GM21526 (cell line): Measurements from ENCODE around the gene PPIL1.

Experiments
- ATAC-seq: cut with Tn5 transposase; IDR thresholded peaks from one replicate; pipeline ENCODE4 v1.9.1; 2021; ENCODE audit warnings: moderate library complexity; ENCODE audit not compliant: unreplicated experiment, low FRiP score

PPIL1 gene

DNA sequence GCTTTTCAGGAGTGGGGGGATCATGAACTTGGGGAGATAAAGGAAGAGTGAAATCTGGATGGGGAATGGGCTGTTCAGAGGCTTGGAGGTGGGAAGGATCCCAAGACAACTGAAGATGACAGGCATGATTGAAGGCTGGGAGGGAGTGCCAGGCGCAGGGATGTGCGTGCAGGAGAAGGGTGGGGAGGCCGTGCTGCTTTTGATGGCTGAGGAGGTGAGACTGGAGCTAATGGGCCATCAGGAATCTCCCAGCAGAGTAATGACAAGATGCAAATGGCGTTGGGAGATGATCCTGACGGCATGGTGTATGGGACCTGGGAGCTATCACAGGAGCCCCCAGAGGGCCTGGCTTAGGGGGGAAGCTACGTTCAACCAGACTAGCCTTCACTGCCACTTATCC lies 36.9 kb downstream of the PPIL1 start:
- no peak for ATAC-seq

DNA sequence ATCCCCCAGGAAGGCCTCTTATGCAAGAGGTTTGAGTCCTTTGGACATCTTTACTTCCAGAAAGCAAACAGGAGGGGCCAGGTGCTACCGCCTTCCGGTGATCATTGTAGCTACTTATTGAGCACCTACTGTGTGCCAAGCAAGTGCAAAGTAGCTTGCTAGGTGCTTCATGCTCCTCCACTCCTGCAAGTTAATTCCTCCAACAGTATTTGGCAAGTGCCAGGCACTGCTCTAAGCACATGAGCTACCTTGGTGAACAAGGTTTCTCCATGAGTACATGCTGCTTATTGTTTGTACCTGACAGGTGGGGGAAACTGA lies 37.6 kb downstream of the PPIL1 start:
- ATAC-seq: no peak

GRCh38 chr6:36836111-36837021 lies 38.2 kb downstream of the PPIL1 start:
- ATAC-seq: no peak

DNA sequence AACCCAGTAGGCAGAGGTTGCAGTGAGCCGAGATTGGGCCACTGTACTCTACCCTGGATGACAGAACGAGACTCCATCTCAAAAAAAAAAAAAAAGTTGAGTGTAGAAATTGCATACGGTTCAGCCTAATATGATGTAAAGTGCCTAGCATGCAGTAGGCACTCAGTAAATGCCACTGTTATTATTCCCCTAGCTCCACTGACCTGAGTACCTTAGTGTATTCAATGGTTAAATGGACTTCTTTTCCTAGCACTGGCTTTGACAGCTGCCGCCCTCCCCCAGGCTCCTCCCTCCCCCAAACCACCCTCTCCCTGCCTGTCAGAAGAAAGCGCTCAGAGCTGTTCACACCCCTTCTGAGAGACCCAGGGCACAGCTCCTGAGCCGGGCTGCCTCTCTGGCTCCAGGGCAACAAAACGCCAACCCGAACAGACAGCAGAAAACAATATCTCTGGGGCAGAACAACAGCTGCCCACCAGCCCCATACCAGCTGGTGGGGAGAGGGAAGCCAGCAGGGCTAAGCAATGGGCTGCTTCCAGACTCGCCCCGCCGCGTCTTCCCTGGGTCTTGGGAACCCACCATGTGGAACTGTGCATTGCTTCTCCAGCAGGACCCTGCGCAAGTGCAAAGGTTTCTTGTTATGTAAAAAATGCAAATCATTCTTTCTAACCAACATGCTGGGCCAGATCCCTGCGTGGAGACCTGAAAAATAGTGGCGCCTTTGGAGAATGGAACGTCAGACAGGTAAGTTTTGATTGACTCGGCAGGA lies 39.8 kb downstream of the PPIL1 start:
- ATAC-seq: no peak

DNA sequence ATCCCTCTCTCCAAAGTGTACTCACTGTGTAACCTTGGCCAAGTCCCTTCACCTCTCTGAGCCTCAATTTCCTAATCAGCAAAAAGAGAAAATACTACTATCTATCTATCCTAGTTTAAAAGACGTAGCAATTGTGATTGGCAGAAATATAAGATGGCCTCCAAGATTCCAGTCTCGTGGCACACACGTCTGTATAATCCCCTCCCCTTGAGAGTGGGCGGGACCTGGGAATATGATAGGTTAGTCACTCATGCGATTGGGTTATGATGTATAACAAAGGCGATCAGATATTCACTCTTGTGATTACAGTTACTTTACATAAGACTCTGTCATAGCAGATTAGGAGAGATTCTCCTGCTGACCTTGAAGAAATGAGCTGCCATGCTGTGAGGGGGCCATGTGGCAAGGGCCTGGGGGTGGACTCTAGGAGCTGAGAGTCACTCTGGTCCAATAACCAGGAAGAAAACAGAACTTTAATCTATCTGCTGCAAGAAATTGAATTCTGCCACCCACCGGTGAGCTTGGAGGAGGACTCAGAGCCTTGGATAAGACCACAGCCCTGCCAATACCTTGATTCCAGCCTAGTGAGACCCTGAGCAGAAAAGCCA lies 41.3 kb downstream of the PPIL1 start:
- ATAC-seq: no peak

DNA sequence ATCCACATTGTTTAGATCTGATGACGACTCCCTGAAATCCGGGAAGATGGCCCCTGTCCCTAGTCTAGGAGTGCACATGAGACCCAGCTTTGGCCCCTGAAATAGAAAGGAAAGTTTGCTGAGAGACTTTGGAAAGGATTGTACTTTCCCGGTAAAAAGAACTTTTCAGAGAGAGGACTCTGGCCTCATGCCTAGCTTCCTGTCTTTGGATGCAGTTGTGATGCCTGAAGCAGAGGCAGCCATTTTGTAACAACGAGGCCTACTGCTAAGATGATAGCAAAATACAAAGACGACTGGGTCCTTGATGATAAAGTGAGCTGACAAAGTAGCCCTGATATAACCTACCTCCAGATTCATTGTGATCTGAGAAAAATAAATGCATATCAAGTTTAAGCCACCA lies 42.3 kb downstream of the PPIL1 start:
- no peak for ATAC-seq

- ATAC-seq: no peak
These were observed 44.0 kb downstream of the PPIL1 start for GRCh38 chr6:36830577-36830976.

DNA sequence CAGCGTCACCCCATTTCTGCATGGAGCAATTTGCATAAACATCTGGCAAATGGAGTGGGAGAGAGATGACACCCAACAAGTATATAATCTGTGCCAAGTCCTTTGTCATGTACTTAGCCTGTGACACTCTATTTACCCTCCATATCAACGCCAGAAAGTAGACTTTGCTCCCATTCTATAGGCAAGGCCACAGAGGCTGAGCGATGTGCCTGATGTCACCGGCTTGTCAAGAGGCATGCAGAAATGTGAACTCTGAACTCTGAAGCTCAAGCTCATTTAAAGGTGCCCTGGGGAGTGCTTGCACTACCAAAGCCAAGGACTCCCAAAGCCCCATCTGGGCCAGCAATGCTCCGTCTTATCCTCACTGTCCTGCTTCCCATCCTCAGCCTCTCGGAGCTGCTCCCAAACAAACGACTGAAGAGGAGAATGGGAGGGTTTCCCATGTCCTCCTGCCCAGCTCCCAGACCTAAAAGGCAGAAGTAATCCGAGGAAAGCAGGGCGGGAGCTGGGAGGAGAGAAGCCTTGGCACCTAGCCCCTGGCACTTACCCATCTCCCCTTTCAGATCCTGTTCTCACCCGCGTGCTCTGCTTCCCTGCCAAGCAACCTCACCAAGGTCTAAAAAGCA lies 44.6 kb downstream of the PPIL1 start:
- ATAC-seq: no peak

- no peak for ATAC-seq
These were observed 47.1 kb downstream of the PPIL1 start for GRCh38 chr6:36827261-36828079.

GRCh38 chr6:36826520-36827227 lies 47.9 kb downstream of the PPIL1 start:
- no peak for ATAC-seq

DNA sequence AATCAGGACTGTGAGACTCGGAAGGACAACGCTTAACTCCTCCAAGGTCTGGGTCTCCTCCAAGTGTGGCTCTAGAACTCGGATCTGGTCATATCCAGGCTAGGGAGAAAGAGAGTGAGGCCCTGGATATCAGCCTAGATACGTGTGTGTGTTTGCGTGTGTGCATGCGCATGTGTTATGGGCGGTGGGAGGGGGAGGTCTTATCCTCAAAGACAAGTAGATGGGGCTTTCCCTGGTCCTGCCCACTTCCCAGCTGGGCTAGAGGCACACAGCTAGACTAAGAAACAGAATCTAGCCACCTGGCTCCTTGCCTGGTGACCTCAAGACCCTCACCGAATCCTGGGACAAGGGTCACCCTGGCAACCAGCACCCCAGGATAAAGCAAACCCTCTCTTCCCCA lies 48.6 kb downstream of the PPIL1 start:
- no peak for ATAC-seq

DNA sequence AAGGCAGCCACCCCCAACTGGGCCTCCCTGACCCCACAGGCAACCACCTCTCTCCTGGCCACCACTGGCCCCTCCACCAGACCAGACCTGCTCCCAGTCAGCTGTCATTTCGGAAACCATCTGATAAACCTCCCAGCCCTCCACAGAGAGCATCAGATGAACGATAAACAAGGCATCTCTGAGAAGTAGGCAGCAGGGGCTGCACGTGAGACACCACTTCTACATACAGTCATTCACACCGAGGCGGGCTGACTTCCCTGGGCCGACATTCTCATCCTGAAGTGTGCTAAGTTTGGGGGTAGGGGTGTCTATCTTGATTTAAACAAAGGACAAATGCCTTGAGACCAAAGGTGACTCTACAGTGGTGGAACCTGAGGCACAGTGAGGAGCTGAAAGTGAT lies 49.2 kb downstream of the PPIL1 start:
- no peak for ATAC-seq

GRCh38 chr6:36824253-36824652 lies 50.4 kb downstream of the PPIL1 start:
- no peak for ATAC-seq

DNA sequence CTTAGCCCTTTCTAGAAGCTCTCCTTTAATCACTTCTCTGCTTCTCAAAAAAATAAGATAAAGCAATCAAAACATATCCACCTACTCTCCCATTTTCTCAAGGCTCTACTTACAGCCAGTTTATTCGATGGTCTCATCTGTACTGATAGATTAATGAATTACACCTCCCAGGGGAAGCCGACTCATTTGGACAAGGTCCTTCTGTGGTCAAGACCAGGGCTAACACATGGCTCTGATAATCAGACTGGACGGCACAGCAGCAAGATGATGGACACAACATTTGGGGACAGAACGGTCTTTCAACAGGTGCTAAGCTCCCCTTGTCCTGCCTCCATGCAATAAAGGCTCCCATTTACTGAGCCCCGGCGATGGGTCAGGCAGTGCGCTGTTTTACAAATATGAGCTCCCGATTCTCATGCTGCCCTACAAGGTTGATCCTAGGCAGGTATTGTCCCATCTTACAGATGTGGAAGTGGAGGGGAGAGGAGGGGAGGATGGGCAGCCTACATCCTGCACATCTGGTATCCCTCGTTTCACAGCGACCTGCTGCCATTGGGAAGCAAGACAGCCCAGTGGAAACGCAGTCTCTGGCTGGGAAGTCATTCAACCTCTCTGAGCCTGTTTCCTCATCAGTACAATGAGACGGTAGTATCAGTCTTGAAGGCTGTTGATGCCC lies 51.0 kb downstream of the PPIL1 start:
- no peak for ATAC-seq

GRCh38 chr6:36822506-36823269 lies 51.9 kb downstream of the PPIL1 start:
- ATAC-seq: no peak

DNA sequence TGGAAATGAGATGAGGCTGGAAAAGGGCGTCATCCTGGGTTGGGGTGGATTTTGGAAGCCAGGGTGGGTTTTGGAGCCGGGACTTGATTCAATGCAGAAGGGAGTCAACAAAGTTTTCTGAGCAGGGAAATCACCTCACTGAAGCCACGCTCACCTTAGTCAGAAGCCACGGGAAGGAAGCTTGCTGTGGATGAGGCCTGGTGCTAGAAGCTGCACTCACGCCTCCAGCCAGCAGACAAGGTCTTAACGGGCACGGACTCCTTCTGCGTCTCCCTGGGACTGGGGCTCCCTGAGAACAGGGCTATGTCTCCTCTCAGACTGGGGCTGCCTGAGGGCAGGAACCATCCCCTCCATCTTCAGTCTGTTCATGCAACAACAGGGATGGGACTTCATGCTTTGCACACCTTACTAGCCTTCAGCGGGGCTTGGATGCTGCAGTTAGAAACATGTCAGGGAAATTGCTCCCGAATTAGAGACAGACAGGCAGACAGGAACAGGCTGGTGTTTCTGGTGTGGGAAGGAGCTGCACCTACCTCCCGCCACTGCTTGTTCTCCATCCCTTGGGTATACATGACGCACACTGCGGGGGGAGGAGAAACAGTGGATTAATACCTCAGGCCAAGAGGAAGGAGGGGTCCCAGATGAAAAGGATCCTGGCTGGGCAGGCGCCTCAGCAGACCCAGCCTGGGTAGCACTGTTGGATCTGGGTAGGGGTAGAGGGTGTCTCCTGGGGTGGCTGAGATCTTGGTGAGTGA lies 52.8 kb downstream of the PPIL1 start:
- no peak for ATAC-seq

DNA sequence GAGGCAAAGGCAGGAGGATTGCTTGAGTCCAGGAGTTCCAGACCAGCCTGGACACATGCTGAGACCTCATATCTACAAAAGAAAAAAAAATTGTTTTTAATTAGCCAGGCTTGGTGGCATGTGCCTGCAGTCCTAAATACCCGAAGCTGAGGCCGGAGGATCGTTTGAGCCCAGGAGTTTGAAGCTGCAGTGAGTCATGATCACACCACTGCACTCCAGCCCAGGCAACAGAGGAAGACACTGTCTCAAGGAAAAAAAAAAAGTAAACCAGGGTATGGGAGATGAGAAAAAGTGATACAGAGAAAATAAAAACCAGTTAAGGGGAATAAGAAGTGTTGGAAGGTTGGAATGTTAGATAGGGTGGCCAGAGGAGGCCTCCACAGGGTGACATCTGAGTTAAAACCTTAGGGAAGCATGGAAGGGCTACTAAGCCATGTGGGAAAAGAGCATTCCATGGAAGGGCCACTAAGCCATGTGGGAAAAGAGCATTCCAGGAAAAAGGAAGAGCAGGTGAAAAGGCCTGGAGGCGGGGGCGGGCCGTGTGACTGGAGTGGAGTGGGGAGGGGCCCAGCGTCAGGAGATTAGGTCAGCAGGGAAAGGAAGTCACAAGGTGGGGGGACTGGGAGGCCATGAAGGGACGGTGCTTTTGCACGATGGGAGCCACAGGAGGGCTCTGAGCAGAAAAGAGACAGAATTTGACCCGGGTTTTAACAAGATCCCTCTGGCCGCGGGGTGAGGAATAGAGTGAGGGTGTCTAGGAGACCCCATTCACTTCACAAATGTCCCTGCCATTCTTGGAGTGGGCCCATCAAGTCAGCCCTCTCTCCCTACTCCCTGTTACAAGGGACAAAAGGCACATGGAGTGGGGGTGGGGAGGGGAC lies 53.7 kb downstream of the PPIL1 start:
- no peak for ATAC-seq
